Naive thymus-derived CD4-positive, alpha-beta T cell (primary cell): ENCODE results near the gene ADGRL1. TPM values are rescaled to one million over a fixed set of nuclear protein-coding genes. Genes with fewer than 3 reads are reported as not detected.

ENCODE experiments used
- ATAC-seq: fragments of 150-1000 bp; cut with Tn5 transposase; 2 replicates; pipeline ENCODE4 v1.10.0; 2021; ENCODE audit warnings: mild to moderate bottlenecking, moderate library complexity
- CTCF ChIA-PET: fragments of 350-600 bp; sonication (Branson Sonifier 250); formaldehyde crosslinking; loops from one replicate; lab custom pipeline; 2021; ENCODE audit warnings: antibody characterized with exemption; lab: Charles Lee
- POLR2A ChIA-PET: fragments of 350-600 bp; sonication (Branson Sonifier 250); formaldehyde crosslinking; loops from one replicate; lab custom pipeline; 2021; ENCODE audit warnings: antibody characterized with exemption, inconsistent platforms; lab: Charles Lee
- DNase-seq, 9 donors: peaks; one replicate each; pipeline versions ENCODE4 v3.0.0 to v3.0.0-alpha.2; 2020 to 2022; ENCODE audit warnings: mixed read lengths in 1 of 9
- H3K27ac ChIP-seq: one replicate; pipeline ENCODE4 v1.7.0; 2013; ENCODE audit warnings: mild to moderate bottlenecking, low read depth, low read length, moderate library complexity
- H3K27me3 ChIP-seq, 2 donors: one replicate each; pipeline ENCODE4 v1.7.0; 2013; ENCODE audit warnings: low read length in 2 of 2, mild to moderate bottlenecking in 2 of 2, moderate library complexity in 2 of 2; ENCODE audit not compliant: control insufficient read depth in 2 of 2, insufficient read depth in 2 of 2
- H3K36me3 ChIP-seq, 3 experiments: 1 replicate in 2 of 3; 2 replicates in 1 of 3; pipeline ENCODE4 v1.7.0; 2013; ENCODE audit warnings: low read length in 3 of 3, mild to moderate bottlenecking in 3 of 3, moderate library complexity in 1 of 3; ENCODE audit not compliant: insufficient read depth in 3 of 3, control insufficient read depth in 2 of 3
- H3K4me1 ChIP-seq, 2 donors: one replicate each; pipeline ENCODE4 v1.7.0; 2013; ENCODE audit warnings: low read length in 2 of 2, mild to moderate bottlenecking in 2 of 2, moderate library complexity in 1 of 2; ENCODE audit not compliant: control insufficient read depth in 2 of 2, insufficient read depth in 2 of 2
- H3K4me3 ChIP-seq: 2 replicates; pipeline ENCODE4 v1.7.0; 2013; ENCODE audit warnings: mild to moderate bottlenecking, low read length
- H3K9me3 ChIP-seq, 3 experiments: 1 replicate in 2 of 3; 2 replicates in 1 of 3; pipeline ENCODE4 v1.7.0; 2013; ENCODE audit warnings: low read length in 3 of 3; ENCODE audit not compliant: control insufficient read depth in 2 of 3
- H3K27ac Mint-ChIP-seq, 9 donors: one replicate each; pipeline ENCODE4 v1.8.0; 2020 to 2022; ENCODE audit warnings: mixed read lengths in 9 of 9, mild to moderate bottlenecking in 8 of 9, moderate library complexity in 5 of 9, inconsistent platforms in 2 of 9
- H3K27me3 Mint-ChIP-seq, 5 donors: one replicate each; pipeline ENCODE4 v1.8.0; 2021 to 2022; ENCODE audit warnings: mixed read lengths in 5 of 5, mild to moderate bottlenecking in 1 of 5
- H3K36me3 Mint-ChIP-seq, 5 donors: one replicate each; pipeline ENCODE4 v1.8.0; 2020 to 2022; ENCODE audit warnings: mixed read lengths in 5 of 5, mild to moderate bottlenecking in 3 of 5, inconsistent platforms in 1 of 5
- H3K4me1 Mint-ChIP-seq, 7 donors: one replicate each; pipeline ENCODE4 v1.8.0; 2020 to 2022; ENCODE audit warnings: mixed read lengths in 7 of 7, mild to moderate bottlenecking in 3 of 7, inconsistent platforms in 1 of 7
- H3K4me3 Mint-ChIP-seq, 10 donors: one replicate each; pipeline ENCODE4 v1.8.0; 2020 to 2022; ENCODE audit warnings: mild to moderate bottlenecking in 10 of 10, mixed read lengths in 10 of 10, moderate library complexity in 6 of 10, inconsistent platforms in 2 of 10
- H3K9me3 Mint-ChIP-seq, 11 donors: one replicate each; pipeline ENCODE4 v1.8.0; 2020 to 2022; ENCODE audit warnings: mixed read lengths in 11 of 11, mild to moderate bottlenecking in 4 of 11, inconsistent platforms in 1 of 11, moderate library complexity in 1 of 11
- intact Hi-C, 2 donors: fragments of 100-400 bp; cut with micrococcal nuclease; formaldehyde crosslinking; loops; one replicate each; pipeline ENCODE4 v1.15.1; 2023
- polyA plus RNA-seq, 2 donors: library from polyadenylated mRNA; unstranded; fragments of 300-500 nt; fragmentation: Illumina TruSeq; gene quantifications; one replicate each; pipeline ENCODE4 v1.2.3, GENCODE V29; 2021
- total RNA-seq, 6 experiments: library from RNA in 5 of 6; stranded (reverse) in 5 of 6; gene quantifications; 1 replicate in 5 of 6; 2 replicates in 1 of 6; pipeline ENCODE4 v1.2.3 and lab custom pipeline; 2021 to 2026

The ADGRL1 gene
- total and polyA plus RNA-seq, 7 experiments from 2014 or later, result 0.72 to 39.4 (median 31.1) TPM

GRCh38 chr19:14118165-14119051 is 87.6 kb downstream of the ADGRL1 start:
- ATAC-seq (peak; percentile 37), DNase-seq (peak; percentile 38 to 84 (median 60))
- CTCF ChIA-PET, result interaction anchor here (1.0 to 1.1 kb wide), 2 partner anchors 8 to 18 kb away, joined by 3 to 4 read pairs; partner anchors contain the start of gene ASF1B
- H3K9me3 Mint-ChIP-seq, result peaks cover 0 to 2% (median 0%) of the 10 kb centered on the region in 11 donors
- peaks cover 15 to 39% of the 10 kb centered on the region in 2 donors for H3K4me1 ChIP-seq
- peaks cover 20 to 50% (median 42%) of the 10 kb centered on the region in 7 donors for H3K4me1 Mint-ChIP-seq
- H3K27me3 Mint-ChIP-seq, result no peaks in the 10 kb centered on the region
- peak overlapping the region; percentile 92 to 99 (median 97) for H3K27ac Mint-ChIP-seq
- H3K27ac ChIP-seq, result peak overlapping the region; percentile 87
- H3K4me3 ChIP-seq, result peak overlapping the region; percentile 57
- H3K36me3 Mint-ChIP-seq, result peaks cover 0 to 5% (median 0%) of the 10 kb centered on the region in 5 donors
- no peaks in the 10 kb centered on the region for H3K27me3 ChIP-seq
- POLR2A ChIA-PET, result interaction anchor here (0.6 to 2.4 kb wide), 9 partner anchors 9 to 118 kb away, joined by 3 to 11 read pairs (median 3); partner anchors contain the start of gene ASF1B
- intact Hi-C loops, result loop anchor here (2.0 to 5.0 kb wide), 3 partner anchors 36 to 166 kb away; partner anchors contain the start of gene DCAF15 (in 1 of the 2)
- H3K4me3 Mint-ChIP-seq, result peak overlapping the region; percentile 92 to 98 (median 94)
- H3K36me3 ChIP-seq, result no peaks in the 10 kb centered on the region
- no peaks in the 10 kb centered on the region for H3K9me3 ChIP-seq

DNA sequence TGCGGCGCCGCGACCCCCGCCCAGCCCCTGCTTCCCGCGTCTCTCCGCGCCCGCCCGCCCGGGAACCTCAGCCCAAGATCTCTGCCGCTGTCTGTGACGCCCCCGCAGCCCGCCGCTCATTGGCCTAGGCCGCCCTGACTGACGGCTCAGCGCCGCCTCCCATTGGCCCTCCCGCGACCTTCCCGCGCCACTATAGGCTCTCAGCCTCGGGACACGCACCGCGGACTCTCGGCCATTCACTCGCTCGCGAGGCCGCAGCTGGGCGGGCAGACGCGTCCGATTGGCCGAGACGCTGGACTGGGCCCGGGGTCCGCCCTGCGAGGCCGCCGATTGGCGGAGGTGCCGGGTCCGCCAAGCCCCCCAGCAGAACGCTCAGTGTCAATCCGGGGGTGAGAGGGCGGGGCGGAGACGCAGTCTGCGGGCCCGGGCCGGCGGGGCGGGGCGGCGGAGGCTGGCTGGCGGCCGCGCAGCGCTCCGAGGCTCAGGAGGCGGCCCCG is 88.3 kb downstream of the ADGRL1 start, which contains the start of gene PRKACA:
PRKACA (minus strand) TSS at position 95 of the 497 bp plus-strand sequence. CDS start 215 bp downstream, outside the sequence.
- Mint-ChIP-seq H3K27ac (peak within 1 kb of the TSS; percentile 92 to 99 (median 97)), H3K4me1 (peaks cover 20 to 56% (median 46%) of the 10 kb centered on the region in 7 donors), H3K4me3 (peak within 1 kb of the TSS; percentile 92 to 98 (median 95)), H3K9me3 (peaks cover 0 to 2% (median 0%) of the 10 kb centered on the region in 11 donors), H3K27me3 (no peaks in the 10 kb centered on the region), H3K36me3 (peaks cover 0 to 3% (median 0%) of the 10 kb centered on the region in 5 donors)
- POLR2A ChIA-PET, result interaction anchor here (0.6 to 2.4 kb wide), 8 partner anchors 11 to 117 kb away, joined by 3 to 11 read pairs (median 4); partner anchors contain the start of gene ASF1B
- Histone ChIP-seq H3K4me3 (peak within 1 kb of the TSS; percentile 67), H3K4me1 (peaks cover 15 to 46% of the 10 kb centered on the region in 2 donors), H3K27ac (peak within 1 kb of the TSS; percentile 87), H3K27me3 (no peaks in the 10 kb centered on the region), H3K9me3 (no peaks in the 10 kb centered on the region), H3K36me3 (no peaks in the 10 kb centered on the region)
- ATAC-seq (peak; percentile 93), DNase-seq (peak; percentile 93 to 99 (median 98))
- CTCF ChIA-PET, result no interaction called here
- intact Hi-C loops, result loop anchor here (1.0 to 5.0 kb wide), 9 partner anchors 19 to 237 kb away; partner anchors contain the start of genes ASF1B (in 1 of the 2), DCAF15 (in 1 of the 2) and SAMD1 (in 1 of the 2)

GRCh38 chr19:14116918-14117578 is 88.9 kb downstream of the ADGRL1 start:
- no peaks in the 10 kb centered on the region for H3K36me3 ChIP-seq
- peak overlapping the region; percentile 67 for H3K4me3 ChIP-seq
- H3K4me1 ChIP-seq, result peaks cover 15 to 51% of the 10 kb centered on the region in 2 donors
- H3K36me3 Mint-ChIP-seq, result no peaks in the 10 kb centered on the region
- no peaks in the 10 kb centered on the region for H3K27me3 Mint-ChIP-seq
- peaks cover 0 to 2% (median 0%) of the 10 kb centered on the region in 11 donors for H3K9me3 Mint-ChIP-seq
- H3K4me3 Mint-ChIP-seq, result peak overlapping the region; percentile 83 to 97 (median 91)
- ATAC-seq, result no peak
- peak overlapping the region; percentile 72 for H3K27ac ChIP-seq
- H3K9me3 ChIP-seq, result no peaks in the 10 kb centered on the region
- ChIA-PET POLR2A (interaction anchor here (0.6 to 2.4 kb wide), 10 partner anchors 12 to 44 kb away, joined by 3 to 11 read pairs (median 4); partner anchors contain the start of gene ASF1B), CTCF (interaction anchor here (0.7 kb wide), 1 partner anchor 566 kb away, joined by 3 read pairs; no protein-coding TSS in a partner anchor)
- intact Hi-C loops, result loop anchor here (1.0 to 5.0 kb wide), 8 partner anchors 19 to 237 kb away; partner anchors contain the start of genes ASF1B (in 1 of the 2), DCAF15 (in 1 of the 2) and SAMD1 (in 1 of the 2)
- peaks cover 20 to 62% (median 53%) of the 10 kb centered on the region in 7 donors for H3K4me1 Mint-ChIP-seq
- DNase-seq, result peak in 1 of 9 donors; percentile 38
- H3K27ac Mint-ChIP-seq, result peak overlapping the region; percentile 56 to 97 (median 86)
- no peaks in the 10 kb centered on the region for H3K27me3 ChIP-seq

GRCh38 chr19:14116525-14116917 is 89.4 kb downstream of the ADGRL1 start:
- no peaks in the 10 kb centered on the region for H3K27me3 Mint-ChIP-seq
- H3K27ac Mint-ChIP-seq, result peak overlapping the region; percentile 56 to 97 (median 86)
- no peaks in the 10 kb centered on the region for H3K27me3 ChIP-seq
- DNase-seq (peak in 2 of 9 donors; percentile 22 to 24), ATAC-seq (no peak)
- H3K4me3 ChIP-seq, result peak overlapping the region; percentile 67
- no peaks in the 10 kb centered on the region for H3K36me3 Mint-ChIP-seq
- H3K4me3 Mint-ChIP-seq, result peak overlapping the region; percentile 83 to 97 (median 91)
- no peaks in the 10 kb centered on the region for H3K9me3 ChIP-seq
- POLR2A ChIA-PET, result interaction anchor here (0.6 to 2.2 kb wide), 6 partner anchors 14 to 105 kb away, joined by 3 to 10 read pairs (median 3); partner anchors contain the start of gene ASF1B
- CTCF ChIA-PET, result interaction anchor here (0.7 to 2.6 kb wide), 5 partner anchors 20 to 567 kb away, joined by 3 to 10 read pairs (median 3); partner anchors contain the start of gene ASF1B
- peak overlapping the region; percentile 72 for H3K27ac ChIP-seq
- intact Hi-C loops, result loop anchor here in 1 of 2 donors (2.0 to 5.0 kb wide), 3 partner anchors 26 to 164 kb away; partner anchors contain the start of genes DCAF15 and SAMD1
- peaks cover 0 to 2% (median 0%) of the 10 kb centered on the region in 11 donors for H3K9me3 Mint-ChIP-seq
- H3K36me3 ChIP-seq, result no peaks in the 10 kb centered on the region
- peaks cover 15 to 56% of the 10 kb centered on the region in 2 donors for H3K4me1 ChIP-seq
- peaks cover 20 to 68% (median 58%) of the 10 kb centered on the region in 7 donors for H3K4me1 Mint-ChIP-seq

GRCh38 chr19:14115756-14116155 is 90.2 kb downstream of the ADGRL1 start:
- H3K36me3 Mint-ChIP-seq, result no peaks in the 10 kb centered on the region
- ChIA-PET POLR2A (interaction anchor here (0.9 to 2.2 kb wide), 4 partner anchors 15 to 42 kb away, joined by 3 to 10 read pairs (median 3); partner anchors contain the start of gene ASF1B), CTCF (interaction anchor here (0.8 to 2.6 kb wide), 5 partner anchors 21 to 234 kb away, joined by 3 to 10 read pairs (median 4); partner anchors contain the start of gene ASF1B)
- H3K9me3 Mint-ChIP-seq, result peaks cover 0 to 2% (median 0%) of the 10 kb centered on the region in 11 donors
- intact Hi-C loops, result loop anchor here in 1 of 2 donors (2.0 to 5.0 kb wide), 3 partner anchors 25 to 163 kb away; partner anchors contain the start of genes DCAF15 and SAMD1
- Histone ChIP-seq H3K4me3 (no peak overlapping the region), H3K4me1 (peaks cover 15 to 58% of the 10 kb centered on the region in 2 donors), H3K27me3 (no peaks in the 10 kb centered on the region), H3K36me3 (no peaks in the 10 kb centered on the region), H3K27ac (peak overlapping the region; percentile 18), H3K9me3 (no peaks in the 10 kb centered on the region)
- peak overlapping the region in 8 of 9 donors; percentile 19 to 97 (median 83) for H3K27ac Mint-ChIP-seq
- peak overlapping the region; percentile 25 to 97 (median 91) for H3K4me3 Mint-ChIP-seq
- no peaks in the 10 kb centered on the region for H3K27me3 Mint-ChIP-seq
- DNase-seq (no peak), ATAC-seq (no peak)
- H3K4me1 Mint-ChIP-seq, result peaks cover 25 to 72% (median 63%) of the 10 kb centered on the region in 7 donors
